ENCODE results near the gene GAS2.

- TF ChIP-seq CTCF (conservative IDR thresholded peaks at IDR 0.05) (no peak), EZH2 (IDR thresholded peaks at IDR 0.05; ENCODE audit: low read depth) (no peak)
Observed at GRCh38 chr11:22828373-22828772, 162.0 kb downstream of the GAS2 start.

Measured in PC-9 (cell line).